ENCODE measurements around the gene KBTBD6.
"Not testable (repeated sequence)": the region's sequence is repeated elsewhere in the genome, so short reads cannot be mapped to it uniquely, and the experiment has no call there.

Gene KBTBD6

DNA sequence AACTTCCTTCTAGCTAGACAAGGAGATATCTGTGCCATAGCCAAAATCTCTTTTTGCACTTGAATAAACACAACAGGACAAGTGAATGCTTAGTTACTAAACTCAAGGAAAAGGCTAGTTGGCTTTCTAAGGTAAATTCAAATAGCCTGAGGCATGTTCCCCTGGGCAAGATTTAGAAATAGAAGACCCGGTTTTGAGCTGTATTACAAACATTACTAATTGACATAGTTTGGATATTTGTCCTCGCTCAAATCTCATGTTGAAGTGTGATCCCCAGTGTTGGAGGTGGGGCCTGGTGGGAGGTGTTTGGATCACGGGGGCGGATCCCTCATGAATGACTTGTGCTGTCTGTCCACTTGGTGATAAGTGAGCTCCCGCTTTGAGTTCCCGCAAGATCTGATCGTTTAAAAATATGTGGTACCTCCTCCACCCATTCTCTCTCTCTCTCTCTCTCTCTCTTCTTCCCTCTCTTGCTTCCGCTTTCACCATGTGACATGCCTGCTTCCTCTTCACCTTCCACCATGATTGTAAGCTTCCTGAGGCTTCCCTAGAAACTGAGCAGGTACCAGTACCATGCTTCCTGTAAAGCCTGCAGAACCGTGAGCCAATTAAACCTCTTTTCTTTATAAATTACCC lies 3.9 kb upstream of the KBTBD6 start:
- DNase-seq (ENCODE audit: low spot score) = no peak
- no peak overlapping the region for H3K4me3 ChIP-seq
- H3K27ac ChIP-seq = no peak overlapping the region
- no peak for TF ChIP-seq CTCF (IDR thresholded peaks at IDR 0.05)

DNA sequence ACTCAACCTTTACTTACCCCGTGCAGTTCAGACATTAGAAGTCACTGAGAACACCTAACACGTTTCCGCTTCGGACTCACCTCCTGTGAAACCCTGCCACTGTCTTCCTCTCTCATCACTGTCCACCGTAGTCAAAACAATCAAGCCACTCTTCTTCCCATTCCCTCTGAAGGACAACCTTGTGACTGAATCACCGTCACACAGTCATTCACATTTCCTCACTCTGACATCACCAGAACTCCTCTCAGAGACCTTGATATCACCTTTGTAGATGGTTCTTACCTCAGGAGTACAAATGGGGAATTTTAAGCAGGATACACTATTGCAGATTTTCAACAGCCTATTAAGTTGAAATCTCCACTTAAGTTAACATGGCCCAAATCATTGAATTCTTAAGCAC lies 1.3 kb upstream of the KBTBD6 start:
- no peak for DNase-seq (ENCODE audit: low spot score)
- no peak for TF ChIP-seq CTCF (IDR thresholded peaks at IDR 0.05)
- Histone ChIP-seq H3K4me3 (no peak overlapping the region), H3K27ac (no peak overlapping the region)

DNA sequence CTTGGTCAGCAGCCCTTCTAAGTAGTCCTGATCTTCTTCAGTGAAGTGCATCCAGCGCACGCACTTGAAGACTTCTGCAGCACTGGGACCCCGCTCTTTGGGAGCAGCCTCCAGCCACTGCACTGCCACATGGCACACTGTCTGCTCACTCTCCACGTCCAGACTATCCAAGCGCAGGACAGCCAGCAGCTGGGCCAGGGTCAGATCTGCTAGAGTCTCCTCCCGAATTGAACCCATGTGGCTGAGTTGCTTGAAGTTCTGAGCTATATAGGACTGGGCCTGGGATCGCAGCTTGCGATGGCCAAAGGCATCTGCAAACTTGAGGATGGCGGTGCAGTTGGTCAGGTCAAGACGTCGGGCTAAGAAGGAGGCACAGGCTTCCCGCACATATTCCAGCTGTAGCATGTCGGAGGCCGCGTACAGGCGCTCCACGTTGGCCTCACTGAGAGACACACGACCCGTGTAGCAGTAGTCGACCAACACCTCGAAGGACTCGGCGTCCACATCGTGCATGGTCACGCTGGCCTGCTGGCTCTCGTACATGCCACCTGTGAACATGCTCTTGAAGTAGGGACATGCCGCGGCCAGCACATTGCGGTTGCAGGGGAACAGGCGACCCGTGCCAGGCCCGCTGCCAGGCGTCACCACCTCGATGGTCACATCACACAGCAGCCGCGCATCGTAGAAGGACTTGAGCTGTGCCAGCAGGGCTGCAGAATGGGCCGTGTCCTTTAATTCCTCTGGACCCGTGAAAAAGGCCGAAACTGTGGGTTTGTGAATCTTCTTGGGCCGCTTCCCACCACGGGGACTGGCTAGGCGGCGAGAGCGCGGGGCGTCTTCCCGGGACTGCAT lies 716 bp downstream of the KBTBD6 start:
- DNase-seq (ENCODE audit: low spot score) = not testable (repeated sequence)
- Histone ChIP-seq H3K27ac (peak overlapping the region; percentile 83 to 90), H3K4me3 (peak overlapping the region; percentile 89)

GRCh38 chr13:41131189-41131588 lies 1.4 kb downstream of the KBTBD6 start:
- DNase-seq (ENCODE audit: low spot score); H3K27ac ChIP-seq: not testable (repeated sequence)
- peak overlapping the region; percentile 89 for H3K4me3 ChIP-seq

DNA sequence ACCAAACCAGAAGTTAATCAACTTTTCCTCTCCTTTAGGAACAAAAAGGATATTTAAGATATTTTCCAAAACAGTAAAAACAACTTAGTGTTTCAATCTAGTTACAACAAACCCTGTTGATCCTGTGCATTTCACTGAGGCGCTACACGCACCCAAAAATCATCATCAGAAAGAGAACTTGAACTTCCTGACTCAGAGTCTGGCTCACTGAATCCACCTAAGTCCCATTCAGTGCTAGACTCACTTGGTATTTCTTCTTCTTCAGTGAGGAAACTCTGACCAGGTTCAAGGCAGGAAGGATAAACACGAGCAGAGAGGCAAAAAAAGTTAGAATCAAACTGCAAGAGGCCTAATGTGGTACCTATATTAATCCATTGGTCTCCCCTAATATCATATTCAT lies 2.2 kb downstream of the KBTBD6 start:
- no peak for DNase-seq (ENCODE audit: low spot score)
- H3K27ac ChIP-seq = no peak overlapping the region
- peak overlapping the region; percentile 89 for H3K4me3 ChIP-seq
- no peak for TF ChIP-seq CTCF (IDR thresholded peaks at IDR 0.05)

- DNase-seq (ENCODE audit: low spot score) = no peak
- H3K27ac ChIP-seq = no peak overlapping the region
- no peak for TF ChIP-seq CTCF (IDR thresholded peaks at IDR 0.05)
- no peak overlapping the region for H3K4me3 ChIP-seq
Observed at GRCh38 chr13:41127701-41128100, 4.9 kb downstream of the KBTBD6 start.

DNA sequence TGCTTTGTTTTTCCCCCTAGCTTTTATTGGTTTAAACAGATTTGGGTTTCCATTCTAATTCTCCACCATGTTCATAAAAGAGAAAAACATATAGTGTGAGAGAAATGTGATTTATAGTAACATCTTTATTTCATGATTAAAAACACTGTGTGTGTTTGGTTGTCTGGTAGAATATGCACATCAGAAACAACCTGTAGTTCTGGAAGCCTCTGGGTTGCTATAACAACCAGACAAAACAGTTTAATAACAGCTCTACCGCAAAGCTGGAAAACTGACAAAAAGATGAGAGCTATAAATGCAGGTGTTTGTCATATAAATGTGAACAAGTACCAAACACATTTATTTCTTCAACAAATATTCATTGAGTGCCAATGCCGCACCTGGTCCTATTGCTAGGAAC lies 9.8 kb downstream of the KBTBD6 start:
- Histone ChIP-seq H3K27ac (no peak overlapping the region), H3K4me3 (no peak overlapping the region)
- DNase-seq (ENCODE audit: low spot score) = no peak
- no peak for TF ChIP-seq CTCF (IDR thresholded peaks at IDR 0.05)

DNA sequence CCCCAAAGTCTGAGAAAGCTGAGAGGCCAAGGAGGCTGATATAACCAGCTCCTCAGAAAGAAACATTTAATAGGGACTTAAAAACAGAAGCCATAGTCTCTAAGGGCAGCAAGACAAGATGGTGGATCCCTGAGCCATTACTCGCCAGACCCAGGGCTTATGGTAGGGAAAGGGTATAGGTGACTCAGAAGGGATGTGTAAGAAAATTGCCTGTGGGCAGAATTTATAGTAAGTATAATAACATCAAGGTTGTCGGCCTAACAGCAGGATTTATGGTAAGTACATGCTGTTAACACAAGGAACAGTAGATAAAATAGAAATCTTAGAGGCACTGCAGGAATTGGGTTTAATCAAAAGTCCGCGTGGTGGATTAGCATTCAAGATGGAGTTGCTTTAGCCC lies 14.7 kb downstream of the KBTBD6 start:
- TF ChIP-seq CTCF (IDR thresholded peaks at IDR 0.05) = no peak
- Histone ChIP-seq H3K27ac (no peak overlapping the region), H3K4me3 (no peak overlapping the region)
- no peak for DNase-seq (ENCODE audit: low spot score)
